GM12872 (cell line): ENCODE measurements around the gene SF1.

Source experiments
- TF ChIP-seq, protein P1 (sequence below): IDR thresholded peaks from 3 replicates; pipeline ENCODE4 v1.5.1; 2011; ENCODE audit warnings: low read depth, mild to moderate bottlenecking, low read length, moderate library complexity; ENCODE audit not compliant: insufficient read depth

The SF1 gene

DNA sequence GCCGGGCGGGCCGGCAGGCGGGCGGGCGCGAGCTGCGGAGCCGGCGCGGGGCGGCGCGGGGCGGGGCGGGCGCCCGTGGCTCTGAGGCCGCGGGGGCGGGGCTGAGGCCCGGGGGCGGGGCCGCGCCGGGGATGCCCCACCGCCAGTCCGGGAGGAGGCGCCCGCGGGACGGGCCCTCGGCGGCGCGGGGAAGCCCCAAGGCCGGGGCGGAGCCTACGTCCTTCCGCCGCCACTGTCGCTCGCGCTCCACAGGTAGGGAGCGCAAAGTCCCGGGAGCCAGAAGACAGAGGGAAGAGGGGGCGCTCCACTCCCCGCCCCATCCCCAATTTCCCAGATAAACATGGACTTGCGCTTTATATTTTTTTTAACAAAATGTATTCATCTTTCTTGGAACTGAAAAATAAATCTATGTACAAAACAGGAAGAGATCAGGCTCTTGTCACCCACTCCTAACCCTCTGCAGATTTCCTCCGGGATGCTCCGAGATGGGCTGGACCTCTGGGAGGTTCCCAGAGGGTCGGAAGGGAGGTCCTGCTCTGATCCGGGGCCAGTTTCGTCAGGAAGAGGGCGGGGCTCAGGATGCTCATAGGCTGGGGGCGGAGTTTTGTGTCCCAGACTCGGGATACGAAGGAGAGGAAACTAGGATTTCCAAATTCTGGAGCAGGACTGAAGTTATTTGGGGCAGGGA lies 25.0 kb upstream of the SF1 start, which contains the start of gene MAP4K2:
MAP4K2 (minus strand) TSS at position 57 of the 688 bp plus-strand sequence. CDS start 65 bp downstream, outside the sequence.
- TF ChIP-seq, protein P1, sequence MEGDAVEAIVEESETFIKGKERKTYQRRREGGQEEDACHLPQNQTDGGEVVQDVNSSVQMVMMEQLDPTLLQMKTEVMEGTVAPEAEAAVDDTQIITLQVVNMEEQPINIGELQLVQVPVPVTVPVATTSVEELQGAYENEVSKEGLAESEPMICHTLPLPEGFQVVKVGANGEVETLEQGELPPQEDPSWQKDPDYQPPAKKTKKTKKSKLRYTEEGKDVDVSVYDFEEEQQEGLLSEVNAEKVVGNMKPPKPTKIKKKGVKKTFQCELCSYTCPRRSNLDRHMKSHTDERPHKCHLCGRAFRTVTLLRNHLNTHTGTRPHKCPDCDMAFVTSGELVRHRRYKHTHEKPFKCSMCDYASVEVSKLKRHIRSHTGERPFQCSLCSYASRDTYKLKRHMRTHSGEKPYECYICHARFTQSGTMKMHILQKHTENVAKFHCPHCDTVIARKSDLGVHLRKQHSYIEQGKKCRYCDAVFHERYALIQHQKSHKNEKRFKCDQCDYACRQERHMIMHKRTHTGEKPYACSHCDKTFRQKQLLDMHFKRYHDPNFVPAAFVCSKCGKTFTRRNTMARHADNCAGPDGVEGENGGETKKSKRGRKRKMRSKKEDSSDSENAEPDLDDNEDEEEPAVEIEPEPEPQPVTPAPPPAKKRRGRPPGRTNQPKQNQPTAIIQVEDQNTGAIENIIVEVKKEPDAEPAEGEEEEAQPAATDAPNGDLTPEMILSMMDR: 0 out of 3 replicates have a peak, but pooled peaks have one; percentile 25

- TF ChIP-seq, protein P1: no peak
These were observed 24.2 kb upstream of the SF1 start for GRCh38 chr11:64802370-64803157.

DNA sequence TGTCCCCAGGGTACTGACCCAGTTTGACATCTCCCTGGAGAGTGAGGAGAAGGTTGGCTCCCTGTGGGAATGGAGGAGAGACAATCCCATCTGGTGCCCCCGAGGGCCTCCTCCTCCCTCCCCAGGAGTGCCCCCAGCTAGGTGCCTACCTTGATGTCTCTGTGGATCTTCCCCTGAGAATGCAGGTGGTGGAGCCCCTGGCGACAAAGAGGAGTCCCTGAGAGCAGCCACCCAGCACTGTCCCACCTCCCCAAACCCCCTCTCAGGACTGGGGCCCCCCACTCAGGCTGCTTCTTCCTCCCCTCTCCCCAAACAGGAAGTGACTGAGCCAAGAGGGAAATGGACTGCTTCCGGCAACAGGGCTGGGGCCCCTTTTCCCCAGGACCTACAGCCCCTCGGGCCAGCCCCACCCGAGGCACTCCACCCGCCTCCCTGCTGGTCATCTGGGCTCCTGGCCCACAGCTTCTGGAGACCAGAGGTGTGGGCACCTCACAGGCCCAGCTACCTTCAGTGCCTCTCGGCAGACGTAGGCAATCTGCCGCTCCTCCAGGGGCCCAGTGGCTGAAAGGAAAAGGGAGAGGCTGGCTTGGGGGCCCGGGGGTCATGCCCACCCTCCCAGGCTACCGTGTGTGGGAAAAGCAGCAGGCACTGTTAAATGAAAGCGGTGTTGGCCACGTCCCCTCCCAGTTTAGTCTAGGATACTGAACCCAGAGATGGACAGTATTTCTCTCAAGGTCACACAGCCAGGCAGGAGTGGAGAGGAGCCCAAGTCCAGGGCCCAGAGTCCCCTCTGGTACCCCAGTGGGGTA lies 23.4 kb upstream of the SF1 start:
- TF ChIP-seq, protein P1: no peak

DNA sequence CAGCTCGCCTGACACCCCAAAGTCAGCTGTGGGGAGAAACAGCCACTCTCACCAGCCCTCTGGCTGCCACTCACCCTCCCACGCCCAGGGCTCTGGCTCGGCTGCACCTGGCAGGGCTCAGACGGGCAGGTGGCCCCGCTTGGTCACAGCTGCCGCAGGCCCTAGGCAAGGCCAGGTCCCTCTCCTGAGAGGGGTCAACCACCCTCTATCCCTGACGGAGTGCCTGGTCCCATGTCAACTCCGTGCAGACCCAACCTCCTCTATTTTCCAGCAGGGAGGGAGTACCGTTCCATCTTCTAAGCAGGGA lies 22.8 kb upstream of the SF1 start:
- TF ChIP-seq, protein P1: no peak

GRCh38 chr11:64800303-64801157 lies 22.2 kb upstream of the SF1 start:
- TF ChIP-seq, protein P1: no peak

GRCh38 chr11:64799623-64800302 lies 21.4 kb upstream of the SF1 start:
- TF ChIP-seq, protein P1: no peak
